ENCODE measurements around the gene TRAPPC1. TPM values are rescaled to one million over a fixed set of nuclear protein-coding genes. Genes with fewer than 3 reads are reported as not detected.

Gene TRAPPC1
- total and polyA plus RNA-seq, 3 experiments from 2014 or later: 158 to 272 (median 158) TPM

DNA sequence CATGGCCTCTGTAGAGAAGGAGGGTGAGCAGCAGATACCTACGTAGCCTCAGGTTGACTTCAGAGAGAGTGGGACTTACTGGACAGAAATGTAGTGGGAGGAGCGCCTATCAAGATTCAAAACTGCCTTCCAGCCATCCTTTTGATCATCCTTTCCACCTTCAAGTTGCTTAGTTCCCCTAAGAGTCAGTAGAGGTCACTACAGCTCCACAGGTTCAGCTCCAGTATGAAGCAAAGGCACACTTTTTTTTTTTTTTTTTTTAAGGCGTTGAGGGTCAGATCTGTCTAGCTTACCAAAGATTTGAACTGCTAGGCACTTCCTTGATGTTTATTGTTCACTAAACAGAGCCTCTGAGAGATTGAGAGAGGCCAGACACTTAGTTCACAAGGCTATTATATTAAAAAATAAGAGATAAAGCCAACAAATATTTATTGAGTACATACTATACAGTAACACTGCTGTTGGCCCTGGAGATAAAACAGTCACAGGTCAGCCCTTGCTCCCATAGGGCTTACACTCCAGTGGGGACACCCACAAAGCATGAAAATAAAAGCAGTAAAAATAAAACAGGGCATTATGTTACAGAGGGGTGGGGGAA lies 18.7 kb downstream of the TRAPPC1 start:
- Histone ChIP-seq H3K4me1 (ENCODE audit: insufficient read depth, low read length) (peaks cover 30% of the 10 kb centered on the region), H3K36me3 (ENCODE audit: insufficient read depth, low read length) (peaks cover 31% of the 10 kb centered on the region), H3K9me3 (ENCODE audit: low read length) (no peaks in the 10 kb centered on the region), H3K27ac (ENCODE audit: low read depth, low read length) (no peak overlapping the region), H3K4me3 (ENCODE audit: low read length) (no peak overlapping the region), H3K27me3 (ENCODE audit: insufficient read depth, low read length, poor library complexity, severe bottlenecking) (no peaks in the 10 kb centered on the region)
- Mint-ChIP-seq H3K4me1 (peaks cover 24 to 29% (median 29%) of the 10 kb centered on the region in 3 donors), H3K36me3 (peaks cover 5 to 48% (median 8%) of the 10 kb centered on the region in 3 donors), H3K27me3 (peaks cover 0 to 1% of the 10 kb centered on the region in 2 donors), H3K27ac (peak overlapping the region in 7 of 8 donors; percentile 13 to 88 (median 78)), H3K4me3 (peak overlapping the region in 2 of 7 donors; percentile 29 to 57), H3K9me3 (no peaks in the 10 kb centered on the region)
- peak in 4 of 5 donors; percentile 21 to 64 (median 60) for DNase-seq
- ChIA-PET POLR2A (interaction anchor here (0.6 to 1.2 kb wide), 4 partner anchors 9 to 77 kb away, joined by 3 to 5 read pairs (median 3); no protein-coding TSS in a partner anchor), CTCF (interaction anchor here (0.7 to 10.3 kb wide), 20 partner anchors 9 to 145 kb away, joined by 3 to 180 read pairs (median 4); no protein-coding TSS in a partner anchor)

DNA sequence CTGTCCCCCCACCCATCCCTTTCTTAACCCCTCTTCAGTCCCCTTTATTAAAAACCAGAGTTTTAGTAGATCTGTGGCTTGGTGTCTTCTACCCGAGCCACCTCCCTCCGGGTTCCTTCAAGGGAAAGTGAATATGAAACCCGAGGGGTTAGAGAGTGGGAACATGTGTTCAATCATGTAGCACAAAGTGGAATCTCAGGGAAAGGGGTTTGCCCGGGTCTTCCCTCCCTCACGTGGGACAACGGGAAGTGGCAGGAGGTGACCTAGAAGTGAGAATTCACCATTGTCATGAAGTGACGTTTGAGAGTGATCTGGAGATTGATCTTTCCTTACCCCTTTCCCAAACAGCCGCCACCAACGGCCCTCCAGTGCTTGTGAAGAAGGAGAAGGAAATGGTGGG lies 20.6 kb downstream of the TRAPPC1 start:
- Histone ChIP-seq H3K36me3 (ENCODE audit: insufficient read depth, low read length) (peaks cover 49% of the 10 kb centered on the region), H3K27ac (ENCODE audit: low read depth, low read length) (no peak overlapping the region), H3K4me3 (ENCODE audit: low read length) (no peak overlapping the region), H3K9me3 (ENCODE audit: low read length) (no peaks in the 10 kb centered on the region), H3K27me3 (ENCODE audit: insufficient read depth, low read length, poor library complexity, severe bottlenecking) (no peaks in the 10 kb centered on the region), H3K4me1 (ENCODE audit: insufficient read depth, low read length) (peaks cover 20% of the 10 kb centered on the region)
- Mint-ChIP-seq H3K9me3 (no peaks in the 10 kb centered on the region), H3K4me3 (no peak overlapping the region), H3K27ac (peak overlapping the region in 2 of 8 donors; percentile 20 to 32), H3K27me3 (peaks cover 0 to 1% of the 10 kb centered on the region in 2 donors), H3K36me3 (peaks cover 5 to 64% (median 9%) of the 10 kb centered on the region in 3 donors), H3K4me1 (peaks cover 16 to 20% (median 19%) of the 10 kb centered on the region in 3 donors)
- DNase-seq: no peak
- ChIA-PET POLR2A (no interaction called here), CTCF (interaction anchor here (2.4 to 10.3 kb wide), 3 partner anchors 11 to 147 kb away, joined by 9 to 180 read pairs (median 11); no protein-coding TSS in a partner anchor)

DNA sequence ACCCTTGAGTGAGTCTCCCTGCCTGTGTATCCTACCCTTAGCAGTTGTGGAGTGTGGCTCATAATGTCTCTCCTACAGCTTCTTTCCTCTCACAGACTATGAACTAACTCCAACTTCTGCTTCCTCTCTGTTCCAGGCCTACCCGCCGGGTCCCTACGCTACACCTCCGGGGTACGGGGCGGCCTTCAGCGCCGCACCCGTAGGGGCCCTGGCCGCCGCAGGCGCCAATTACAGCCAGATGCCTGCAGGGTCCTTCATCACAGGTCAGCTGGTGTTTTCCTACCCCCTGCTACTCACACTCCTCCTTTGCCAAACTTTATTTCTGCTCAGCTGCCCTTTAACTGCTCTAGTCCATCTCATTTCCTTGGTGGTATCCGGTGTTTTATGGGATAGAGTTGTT lies 21.0 kb downstream of the TRAPPC1 start:
- no peaks in the 10 kb centered on the region for H3K9me3 ChIP-seq (ENCODE audit: low read length)
- H3K36me3 ChIP-seq (ENCODE audit: insufficient read depth, low read length): peaks cover 53% of the 10 kb centered on the region
- CTCF ChIA-PET: interaction anchor here (10.3 kb wide), 1 partner anchor 79 kb away, joined by 180 read pairs; no protein-coding TSS in a partner anchor
- POLR2A ChIA-PET: no interaction called here
- H3K27me3 ChIP-seq (ENCODE audit: insufficient read depth, low read length, poor library complexity, severe bottlenecking): no peaks in the 10 kb centered on the region
- no peak overlapping the region for H3K4me3 ChIP-seq (ENCODE audit: low read length)
- peaks cover 0 to 1% of the 10 kb centered on the region in 2 donors for H3K27me3 Mint-ChIP-seq
- no peak overlapping the region for H3K27ac ChIP-seq (ENCODE audit: low read depth, low read length)
- H3K27ac Mint-ChIP-seq: peak overlapping the region in 3 of 8 donors; percentile 20 to 87 (median 32)
- peaks cover 19% of the 10 kb centered on the region for H3K4me1 ChIP-seq (ENCODE audit: insufficient read depth, low read length)
- H3K4me1 Mint-ChIP-seq: peaks cover 16 to 19% (median 19%) of the 10 kb centered on the region in 3 donors
- no peak for DNase-seq
- no peak overlapping the region for H3K4me3 Mint-ChIP-seq
- peaks cover 5 to 68% (median 9%) of the 10 kb centered on the region in 3 donors for H3K36me3 Mint-ChIP-seq
- no peaks in the 10 kb centered on the region for H3K9me3 Mint-ChIP-seq

DNA sequence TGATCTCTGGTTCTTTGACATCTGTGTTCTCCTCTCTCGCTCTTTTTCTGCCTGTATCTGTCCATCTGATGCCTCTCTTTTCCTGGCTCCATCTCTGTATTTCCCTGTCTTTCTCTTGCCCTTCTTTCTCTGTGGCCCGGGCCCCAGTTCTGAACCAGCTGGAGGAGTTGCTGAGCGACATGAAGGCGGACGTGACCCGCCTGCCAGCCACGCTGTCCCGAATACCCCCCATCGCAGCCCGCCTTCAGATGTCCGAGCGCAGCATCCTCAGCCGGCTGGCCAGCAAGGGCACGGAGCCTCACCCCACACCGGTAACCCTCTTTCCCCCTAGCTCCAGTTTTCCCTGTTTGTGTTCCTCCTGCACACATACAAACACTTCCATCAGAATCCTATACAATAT lies 21.5 kb downstream of the TRAPPC1 start:
- Histone ChIP-seq H3K9me3 (ENCODE audit: low read length) (no peaks in the 10 kb centered on the region), H3K36me3 (ENCODE audit: insufficient read depth, low read length) (peaks cover 57% of the 10 kb centered on the region), H3K4me3 (ENCODE audit: low read length) (no peak overlapping the region), H3K27me3 (ENCODE audit: insufficient read depth, low read length, poor library complexity, severe bottlenecking) (no peaks in the 10 kb centered on the region), H3K27ac (ENCODE audit: low read depth, low read length) (no peak overlapping the region), H3K4me1 (ENCODE audit: insufficient read depth, low read length) (peaks cover 18% of the 10 kb centered on the region)
- no peak overlapping the region for H3K4me3 Mint-ChIP-seq
- CTCF ChIA-PET: interaction anchor here (10.3 kb wide), 1 partner anchor 79 kb away, joined by 180 read pairs; no protein-coding TSS in a partner anchor
- H3K27me3 Mint-ChIP-seq: peaks cover 0 to 1% of the 10 kb centered on the region in 2 donors
- peak overlapping the region in 3 of 8 donors; percentile 1 to 64 (median 32) for H3K27ac Mint-ChIP-seq
- H3K9me3 Mint-ChIP-seq: no peaks in the 10 kb centered on the region
- DNase-seq: no peak
- peaks cover 12 to 15% (median 15%) of the 10 kb centered on the region in 3 donors for H3K4me1 Mint-ChIP-seq
- peaks cover 5 to 69% (median 12%) of the 10 kb centered on the region in 3 donors for H3K36me3 Mint-ChIP-seq
- POLR2A ChIA-PET: interaction anchor here (0.5 kb wide), 1 partner anchor 46 kb away, joined by 5 read pairs; no protein-coding TSS in a partner anchor

DNA sequence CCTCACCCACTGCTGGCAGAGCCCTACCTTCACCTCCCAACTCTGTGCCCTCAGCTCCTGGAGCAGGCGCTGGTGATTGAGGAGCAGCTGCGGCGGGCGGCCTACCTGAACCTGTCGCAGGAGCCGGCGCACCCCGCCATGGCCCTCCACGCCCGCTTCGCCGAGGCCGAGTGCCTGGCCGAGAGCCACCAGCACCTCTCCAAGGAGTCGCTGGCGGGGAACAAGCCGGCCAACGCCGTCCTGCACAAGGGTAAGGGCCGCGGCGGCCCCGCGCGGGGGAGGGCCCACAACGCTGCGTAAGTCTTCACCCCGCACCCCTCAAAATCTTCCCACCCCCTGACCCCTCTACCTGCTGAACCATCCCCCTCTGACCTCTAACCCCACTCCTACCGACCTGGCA lies 22.7 kb downstream of the TRAPPC1 start:
- peaks cover 69% of the 10 kb centered on the region for H3K36me3 ChIP-seq (ENCODE audit: insufficient read depth, low read length)
- H3K27ac ChIP-seq (ENCODE audit: low read depth, low read length): no peak overlapping the region
- POLR2A ChIA-PET: no interaction called here
- Mint-ChIP-seq H3K4me1 (peaks cover 6 to 13% (median 8%) of the 10 kb centered on the region in 3 donors), H3K27me3 (peaks cover 0 to 1% of the 10 kb centered on the region in 2 donors), H3K36me3 (peaks cover 12 to 81% (median 21%) of the 10 kb centered on the region in 3 donors), H3K27ac (no peak overlapping the region), H3K4me3 (no peak overlapping the region), H3K9me3 (no peaks in the 10 kb centered on the region)
- H3K4me3 ChIP-seq (ENCODE audit: low read length): no peak overlapping the region
- no peaks in the 10 kb centered on the region for H3K9me3 ChIP-seq (ENCODE audit: low read length)
- no peaks in the 10 kb centered on the region for H3K27me3 ChIP-seq (ENCODE audit: insufficient read depth, low read length, poor library complexity, severe bottlenecking)
- CTCF ChIA-PET: interaction anchor here (10.3 kb wide), 1 partner anchor 80 kb away, joined by 180 read pairs; no protein-coding TSS in a partner anchor
- no peak for DNase-seq
- peaks cover 10% of the 10 kb centered on the region for H3K4me1 ChIP-seq (ENCODE audit: insufficient read depth, low read length)

DNA sequence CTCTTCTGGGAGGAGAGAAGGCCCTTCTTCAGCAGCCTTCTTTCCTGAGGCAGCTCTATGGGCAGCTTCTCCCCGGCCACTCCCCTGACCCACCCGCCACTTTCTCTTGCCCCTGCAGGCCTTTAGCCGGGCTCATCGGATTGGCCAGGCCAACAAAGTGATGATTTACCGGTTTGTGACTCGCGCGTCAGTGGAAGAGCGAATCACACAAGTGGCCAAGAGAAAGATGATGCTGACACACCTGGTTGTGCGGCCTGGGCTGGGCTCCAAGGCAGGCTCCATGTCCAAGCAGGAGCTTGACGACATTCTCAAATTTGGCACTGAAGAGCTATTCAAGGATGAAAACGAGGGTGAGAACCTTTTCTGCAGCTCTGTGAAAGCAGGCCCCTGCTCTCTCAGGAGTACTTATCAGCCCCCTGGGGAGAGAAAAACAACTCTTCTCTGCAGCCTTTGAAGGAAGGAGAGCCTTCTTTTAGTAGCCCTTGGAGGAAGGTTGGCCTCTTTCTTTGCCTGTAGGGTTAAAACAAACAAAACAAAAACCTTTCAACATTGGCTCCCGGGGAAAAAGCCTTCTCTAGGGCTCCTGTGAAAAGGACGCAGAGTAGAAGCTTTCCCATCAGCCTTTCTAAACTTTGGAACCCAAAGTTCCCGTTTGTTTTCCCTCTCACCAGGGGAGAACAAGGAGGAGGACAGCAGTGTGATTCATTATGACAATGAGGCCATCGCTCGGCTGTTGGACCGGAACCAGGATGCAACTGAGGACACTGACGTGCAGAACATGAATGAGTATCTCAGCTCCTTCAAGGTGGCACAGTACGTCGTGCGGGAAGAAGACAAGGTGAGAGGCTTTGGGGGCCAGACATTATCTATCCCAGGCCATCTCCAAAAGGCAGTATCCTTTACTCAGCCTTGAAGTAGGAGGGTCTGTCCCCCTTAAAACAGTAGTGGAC lies 28.3 kb downstream of the TRAPPC1 start:
- peaks cover 10 to 97% (median 46%) of the 10 kb centered on the region in 3 donors for H3K36me3 Mint-ChIP-seq
- H3K4me3 Mint-ChIP-seq: no peak overlapping the region

DNA sequence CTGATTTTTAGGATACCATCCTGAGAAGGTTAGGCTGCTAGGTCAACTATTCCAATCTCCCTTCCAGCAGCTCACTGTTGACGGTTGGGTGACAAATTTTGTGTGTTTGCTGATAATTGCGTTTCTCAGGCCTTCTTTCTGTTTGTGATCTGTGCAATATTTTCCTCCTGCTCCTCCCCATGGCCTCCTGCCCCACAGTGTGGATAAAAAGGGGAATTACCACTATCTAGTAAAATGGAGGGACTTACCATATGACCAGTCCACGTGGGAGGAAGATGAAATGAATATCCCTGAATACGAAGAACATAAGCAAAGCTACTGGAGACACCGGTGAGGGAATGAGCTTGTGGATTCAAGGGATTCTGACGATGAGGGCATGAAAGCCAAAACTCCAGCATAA lies 34.0 kb downstream of the TRAPPC1 start:
- ChIA-PET CTCF (interaction anchor here (0.5 to 3.0 kb wide), 8 partner anchors 15 to 93 kb away, joined by 3 to 16 read pairs (median 5); partner anchors contain the start of gene RNF227), POLR2A (interaction anchor here (1.4 kb wide), 1 partner anchor 40 kb away, joined by 4 read pairs; the partner anchor contains the start of genes CYB5D1 and NAA38)
- H3K4me3 ChIP-seq (ENCODE audit: low read length): no peak overlapping the region
- no peaks in the 10 kb centered on the region for H3K27me3 ChIP-seq (ENCODE audit: insufficient read depth, low read length, poor library complexity, severe bottlenecking)
- peaks cover 21 to 92% (median 48%) of the 10 kb centered on the region in 3 donors for H3K36me3 Mint-ChIP-seq
- no peak overlapping the region for H3K27ac ChIP-seq (ENCODE audit: low read depth, low read length)
- DNase-seq: no peak
- H3K9me3 ChIP-seq (ENCODE audit: low read length): no peaks in the 10 kb centered on the region
- H3K36me3 ChIP-seq (ENCODE audit: insufficient read depth, low read length): peaks cover 86% of the 10 kb centered on the region
- H3K9me3 Mint-ChIP-seq: no peaks in the 10 kb centered on the region
- H3K27ac Mint-ChIP-seq: peak overlapping the region in 7 of 8 donors; percentile 12 to 70 (median 26)
- peaks cover 4 to 6% (median 5%) of the 10 kb centered on the region in 3 donors for H3K4me1 Mint-ChIP-seq
- no peak overlapping the region for H3K4me3 Mint-ChIP-seq
- H3K4me1 ChIP-seq (ENCODE audit: insufficient read depth, low read length): no peaks in the 10 kb centered on the region
- H3K27me3 Mint-ChIP-seq: no peaks in the 10 kb centered on the region

More for the DNA sequence above, 28.3 kb downstream of the TRAPPC1 start:
- DNase-seq: no peak
- Histone ChIP-seq H3K36me3 (ENCODE audit: insufficient read depth, low read length) (peaks cover 93% of the 10 kb centered on the region), H3K4me1 (ENCODE audit: insufficient read depth, low read length) (no peaks in the 10 kb centered on the region), H3K4me3 (ENCODE audit: low read length) (no peak overlapping the region), H3K27ac (ENCODE audit: low read depth, low read length) (no peak overlapping the region), H3K27me3 (ENCODE audit: insufficient read depth, low read length, poor library complexity, severe bottlenecking) (no peaks in the 10 kb centered on the region), H3K9me3 (ENCODE audit: low read length) (no peaks in the 10 kb centered on the region)
- POLR2A ChIA-PET: no interaction called here
- CTCF ChIA-PET: interaction anchor here (1.2 kb wide), 1 partner anchor 10 kb away, joined by 4 read pairs; no protein-coding TSS in a partner anchor
- Mint-ChIP-seq H3K27me3 (no peaks in the 10 kb centered on the region), H3K4me1 (peaks cover 0 to 4% (median 3%) of the 10 kb centered on the region in 3 donors), H3K9me3 (no peaks in the 10 kb centered on the region), H3K27ac (peak overlapping the region in 4 of 8 donors; percentile 7 to 75 (median 50))
